ENCODE measurements around the gene KRT5.

DNA sequence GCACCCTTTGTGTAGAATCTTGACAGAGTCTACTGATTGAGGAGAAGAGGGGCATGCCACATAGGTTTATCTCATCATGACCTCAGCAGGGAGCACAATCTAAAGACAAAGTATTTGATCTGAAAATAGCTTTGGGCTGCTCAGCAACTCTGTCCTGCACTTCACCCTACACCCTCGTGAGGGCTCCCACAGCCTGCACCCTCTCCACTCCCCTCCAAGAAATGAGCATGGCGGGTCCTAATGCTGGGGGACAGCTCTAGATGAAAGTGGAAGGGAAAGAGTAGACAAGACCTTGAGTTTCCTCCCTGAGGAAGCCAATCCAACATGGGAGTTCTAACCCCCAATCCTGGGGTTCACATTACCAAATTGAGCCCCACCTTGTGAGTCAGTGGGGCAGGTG is 10.7 kb upstream of the KRT5 start:
- TF ChIP-seq HDGF (IDR thresholded peaks at IDR 0.05) (no peak), GABPA (IDR thresholded peaks at IDR 0.05; ENCODE audit: low read depth) (no peak), RFX5 (IDR thresholded peaks at IDR 0.05; ENCODE audit: low read depth, low read length) (no peak)

All from GM12878 (cell line).